Endothelial cell of coronary artery (primary cell): ENCODE results near the gene SEPHS2. TPM values are rescaled to one million over a fixed set of nuclear protein-coding genes. Genes with fewer than 3 reads are reported as not detected.

Experiments used
- total RNA-seq: library from RNA; depleted of rRNA; stranded (reverse); fragments of >200 nt; gene quantifications from 2 replicates; pipeline ENCODE4 v1.2.3, GENCODE V29; 2014

The SEPHS2 gene, protein sequence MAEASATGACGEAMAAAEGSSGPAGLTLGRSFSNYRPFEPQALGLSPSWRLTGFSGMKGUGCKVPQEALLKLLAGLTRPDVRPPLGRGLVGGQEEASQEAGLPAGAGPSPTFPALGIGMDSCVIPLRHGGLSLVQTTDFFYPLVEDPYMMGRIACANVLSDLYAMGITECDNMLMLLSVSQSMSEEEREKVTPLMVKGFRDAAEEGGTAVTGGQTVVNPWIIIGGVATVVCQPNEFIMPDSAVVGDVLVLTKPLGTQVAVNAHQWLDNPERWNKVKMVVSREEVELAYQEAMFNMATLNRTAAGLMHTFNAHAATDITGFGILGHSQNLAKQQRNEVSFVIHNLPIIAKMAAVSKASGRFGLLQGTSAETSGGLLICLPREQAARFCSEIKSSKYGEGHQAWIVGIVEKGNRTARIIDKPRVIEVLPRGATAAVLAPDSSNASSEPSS
- total RNA-seq = 13.6 and 13.8 TPM in 2 replicates

DNA sequence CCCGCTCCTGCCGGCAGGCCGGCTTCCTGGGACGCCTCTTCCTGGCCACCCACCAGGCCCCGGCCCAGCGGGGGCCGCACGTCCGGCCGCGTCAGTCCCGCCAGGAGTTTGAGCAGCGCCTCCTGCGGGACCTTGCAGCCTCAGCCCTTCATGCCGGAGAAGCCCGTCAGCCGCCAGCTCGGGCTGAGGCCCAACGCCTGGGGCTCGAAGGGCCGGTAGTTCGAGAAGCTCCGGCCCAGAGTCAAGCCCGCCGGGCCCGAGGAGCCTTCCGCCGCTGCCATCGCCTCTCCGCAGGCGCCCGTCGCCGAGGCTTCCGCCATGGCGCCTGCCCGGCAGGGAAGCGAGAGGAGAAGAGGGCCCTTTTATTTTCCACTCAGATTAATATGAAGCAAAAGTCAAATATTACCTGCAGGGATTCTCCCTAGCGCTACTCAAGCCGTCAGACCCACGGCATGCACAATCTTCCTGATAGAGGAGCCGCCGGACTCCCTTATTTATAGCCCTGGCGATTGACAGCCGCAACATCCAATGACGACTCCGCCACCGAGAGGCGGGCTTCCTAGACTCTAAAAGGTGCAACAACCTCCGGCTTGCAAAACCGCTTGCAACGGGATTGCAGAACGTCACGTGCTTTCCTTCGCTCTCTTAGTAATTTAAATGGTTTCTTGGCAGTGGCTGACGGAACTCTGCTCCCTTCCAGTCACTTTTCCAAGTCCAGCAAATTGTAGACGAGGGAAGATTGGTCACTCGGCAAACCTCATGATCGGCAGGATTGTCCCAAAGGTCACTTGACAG is at the start of gene SEPHS2:
Gene SEPHS2, minus strand, starts transcription at position 467 of the 795 bp plus-strand sequence. Its CDS starts 147 bp downstream, at position 320.

DNA sequence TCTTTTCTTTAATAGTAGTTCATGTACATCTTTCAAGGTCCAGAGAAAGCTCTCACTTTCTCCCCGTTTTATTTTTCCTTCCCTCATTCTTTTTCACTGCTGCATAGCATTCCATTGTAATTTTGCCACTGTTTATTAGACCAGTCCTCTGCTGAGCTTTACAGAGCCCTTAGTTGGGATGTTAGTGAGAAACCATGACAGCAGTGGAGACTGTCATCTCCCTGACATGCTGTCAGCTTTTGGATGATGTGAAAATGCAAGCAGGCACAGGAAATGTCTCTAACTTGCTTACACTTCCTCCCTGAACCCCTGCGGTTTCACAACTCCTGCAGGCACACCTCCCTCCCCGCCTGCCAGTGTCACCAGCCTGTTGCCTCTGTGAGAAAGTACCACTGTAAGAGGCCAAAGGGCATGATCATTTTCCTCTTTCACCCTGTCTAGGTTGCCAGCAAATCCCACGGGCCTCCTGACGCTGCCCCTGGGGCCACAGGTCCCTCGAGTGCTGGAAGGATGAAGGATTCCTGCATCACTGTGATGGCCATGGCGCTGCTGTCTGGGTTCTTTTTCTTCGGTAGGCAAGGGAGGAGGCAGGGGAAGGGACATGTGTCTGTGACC is 26.8 kb upstream of the SEPHS2 start, which contains the start of gene ITGAL:
Gene ITGAL, plus strand, starts transcription at position 415 of the 615 bp plus-strand sequence. Its CDS starts 96 bp downstream, at position 511.

DNA sequence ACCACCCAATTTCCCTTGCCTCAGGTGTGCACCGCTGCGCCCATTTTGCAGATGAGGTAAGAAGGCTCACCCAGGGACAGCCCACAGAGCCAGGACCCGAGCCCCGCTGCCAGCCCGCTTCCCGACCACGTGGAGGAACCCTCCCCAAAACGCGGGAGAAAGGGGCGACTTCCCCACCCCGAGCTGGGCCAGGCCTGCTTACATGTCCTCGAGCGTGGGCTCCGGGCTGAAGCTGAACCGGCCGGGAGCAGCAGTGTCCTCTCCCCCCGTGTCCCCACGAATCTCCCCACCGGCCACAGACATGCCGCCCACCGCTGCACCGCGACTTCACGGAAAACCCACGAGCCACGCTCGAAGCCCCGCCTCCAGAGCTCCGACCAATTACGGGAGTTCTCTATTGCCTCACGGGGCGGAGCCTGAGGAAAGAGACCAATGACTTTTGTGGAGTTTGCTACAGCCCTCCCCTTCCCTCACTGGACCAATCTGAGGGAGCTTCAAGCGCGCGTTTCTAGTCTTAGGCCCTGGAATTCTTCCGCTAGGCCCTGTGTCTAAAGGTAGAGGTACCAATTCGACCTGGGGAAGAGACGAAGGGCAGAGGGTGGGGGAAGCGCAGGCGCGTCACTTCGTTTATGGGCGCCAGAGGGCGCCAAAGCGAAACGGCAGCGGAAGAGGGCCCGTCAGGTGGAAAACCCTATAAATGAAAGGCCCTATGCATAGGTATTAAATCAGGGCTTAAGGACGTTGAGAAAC is 15.8 kb downstream of the SEPHS2 start, which contains the start of gene DCTPP1:
Gene DCTPP1, minus strand, starts transcription at position 353 of the 750 bp plus-strand sequence. Its CDS starts 50 bp downstream, at position 303.

DNA sequence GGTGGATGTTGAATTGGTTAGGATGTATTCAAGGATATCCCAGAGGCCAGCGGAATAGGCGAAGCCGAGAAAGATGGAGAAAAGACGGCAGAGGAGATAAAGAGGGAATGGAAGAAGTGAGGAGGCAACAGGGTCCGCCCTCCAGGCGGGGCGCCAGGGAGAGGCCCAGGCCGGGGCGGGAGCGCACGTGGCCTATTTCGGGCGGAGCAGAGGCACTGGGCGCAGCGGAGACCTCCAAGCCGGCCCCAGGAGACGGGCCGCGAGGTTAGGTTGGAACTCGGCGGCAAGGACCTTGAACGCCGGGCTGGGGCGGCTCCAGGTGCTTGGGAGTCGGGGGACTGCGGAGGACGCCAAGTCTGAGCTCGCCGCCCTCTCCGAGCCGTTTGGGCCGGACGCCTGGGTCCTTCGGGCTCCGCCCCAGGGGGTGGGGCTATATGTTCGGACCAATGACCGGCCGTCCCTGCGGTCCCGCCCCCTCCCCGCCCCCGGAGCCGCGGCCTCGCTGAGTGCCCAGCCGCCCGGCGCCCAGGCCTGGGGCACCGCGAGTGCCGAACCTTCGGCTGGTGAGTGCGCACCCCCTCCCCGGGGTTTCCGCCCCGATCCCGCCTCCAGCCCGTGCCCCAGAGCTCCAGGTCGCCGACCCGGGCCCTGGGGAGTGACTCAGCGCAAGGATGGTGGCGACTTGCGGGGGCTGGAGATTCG is 38.4 kb downstream of the SEPHS2 start, which contains the start of gene ZNF771:
Gene ZNF771, plus strand, starts transcription at position 505 of the 702 bp plus-strand sequence. CDS start 448 bp downstream, outside the sequence.

DNA sequence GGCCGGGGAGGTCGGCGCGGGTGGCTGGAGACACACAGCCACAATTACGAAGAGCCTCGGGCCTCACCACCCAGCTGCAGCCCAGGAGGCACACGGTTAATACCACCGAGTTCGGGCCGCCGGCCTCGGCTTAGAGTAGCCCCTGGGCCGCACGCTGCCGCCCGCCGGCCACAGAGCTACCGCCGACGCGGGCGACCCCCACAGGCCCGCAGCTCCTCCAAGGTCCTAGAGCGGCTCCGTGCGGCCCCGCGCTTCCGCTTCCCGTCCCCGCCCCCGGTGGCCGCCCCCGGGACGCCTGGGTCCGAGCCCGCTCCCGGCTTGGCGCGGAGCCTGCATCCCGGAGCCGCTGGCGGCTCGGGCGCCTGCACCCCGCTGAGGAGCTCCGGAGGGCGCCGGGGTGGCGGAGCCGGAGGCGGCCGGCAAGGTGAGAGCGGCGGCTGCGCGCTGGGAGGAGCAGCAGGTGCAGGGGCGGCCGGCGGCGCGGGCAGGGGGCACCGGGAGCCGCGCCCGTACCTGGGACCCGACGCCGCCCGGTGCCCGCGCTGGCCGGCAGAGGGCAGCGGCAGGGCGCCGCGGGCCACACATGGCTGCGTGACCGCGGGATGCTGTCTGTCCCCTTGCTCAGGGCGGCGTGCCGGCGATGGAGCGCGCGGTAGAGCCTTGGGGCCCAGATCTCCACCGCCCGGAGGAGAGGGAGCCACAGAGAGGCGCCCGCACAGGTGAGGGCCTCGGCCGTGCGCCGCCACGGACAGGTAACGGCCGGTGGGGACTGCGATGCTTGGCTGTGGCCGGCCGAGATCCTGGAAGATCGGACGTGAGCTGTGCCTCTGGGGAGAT is 50.3 kb downstream of the SEPHS2 start, which contains the start of gene ZNF48:
Gene ZNF48, plus strand, starts transcription at position 266 of the 837 bp plus-strand sequence. Its CDS starts 375 bp downstream, at position 641.

Other genes with a start within 250 kb of the SEPHS2 start
- 1.7 and 2.8 TPM in 2 replicates for gene SULT1A3, start 246.6 kb downstream of the SEPHS2 start, total RNA-seq
- gene NPIPB13, start 197.4 kb downstream of the SEPHS2 start, total RNA-seq = 0.94 and 1.3 TPM in 2 replicates
- gene CD2BP2, start 90.6 kb downstream of the SEPHS2 start, total RNA-seq = 35.4 and 35.5 TPM in 2 replicates
- gene TBC1D10B, start 75.4 kb downstream of the SEPHS2 start, total RNA-seq = 30.8 and 34.5 TPM in 2 replicates
- gene MYL11, start 71.1 kb downstream of the SEPHS2 start, total RNA-seq = not detected in 2 replicates
- gene SEPTIN1, start 63.3 kb downstream of the SEPHS2 start, total RNA-seq = 0.09 TPM in 1 of 2 replicates, not detected in the other
- 13.3 and 21.8 TPM in 2 replicates for gene ZNF48, start 50.5 kb downstream of the SEPHS2 start, total RNA-seq
- 7.9 and 9.9 TPM in 2 replicates for gene ZNF771, start 38.3 kb downstream of the SEPHS2 start, total RNA-seq
- 20.4 and 35.1 TPM in 2 replicates for gene DCTPP1, start 15.8 kb downstream of the SEPHS2 start, total RNA-seq
- not detected in 2 replicates for gene ITGAL, start 26.9 kb upstream of the SEPHS2 start, total RNA-seq
- gene ZNF768, start 80.7 kb upstream of the SEPHS2 start, total RNA-seq = 12.9 and 17.9 TPM in 2 replicates
- gene ZNF747, start 89.0 kb upstream of the SEPHS2 start, total RNA-seq = 4.6 and 5.9 TPM in 2 replicates
- gene ZNF764, start 112.5 kb upstream of the SEPHS2 start, total RNA-seq = 3.1 and 3.7 TPM in 2 replicates
- 6.1 and 8.5 TPM in 2 replicates for gene ZNF688, start 125.8 kb upstream of the SEPHS2 start, total RNA-seq
- 7.1 and 9.4 TPM in 2 replicates for gene ZNF785, start 139.8 kb upstream of the SEPHS2 start, total RNA-seq
- gene ZNF689, start 164.5 kb upstream of the SEPHS2 start, total RNA-seq = 3.1 and 3.5 TPM in 2 replicates
- 3.8 and 5.0 TPM in 2 replicates for gene PRR14, start 205.1 kb upstream of the SEPHS2 start, total RNA-seq
- gene FBRS, start 212.6 kb upstream of the SEPHS2 start, total RNA-seq = 10.4 and 15.4 TPM in 2 replicates